K562 (cell line): ENCODE measurements around the gene HOPX. TPM values are rescaled to one million over a fixed set of nuclear protein-coding genes. Genes with fewer than 3 reads are reported as not detected.

ENCODE experiments used
- ATAC-seq: fragments of 200-7000 bp; cut with Tn5 transposase; 3 replicates; pipeline ENCODE4 v1.9.1; 2020; ENCODE audit warnings: moderate library complexity
- BruUV-seq: library from RNA; stranded (reverse); fragments of 400-500 nt; replicated peaks from 2 replicates; lab custom pipeline; 2021; lab: Mats Ljungman, UMichigan
- CTCF ChIA-PET: fragments of 300-600 bp; formaldehyde crosslinking; extraction: SDS; loops from one replicate; lab custom pipeline; 2021; ENCODE audit warnings: low intra/inter-chr PET ratio; lab: Yijun Ruan, JAX
- POLR2A ChIA-PET: fragments of 300-600, 350-650 bp; sonication (Branson Sonifier 250); formaldehyde crosslinking; extraction: SDS; loops from one replicate; lab custom pipeline; 2021; ENCODE audit warnings: antibody characterized with exemption, inconsistent platforms; lab: Yijun Ruan, JAX
- DNase-seq, 4 experiments: peaks; one replicate each; pipeline versions ENCODE4 v3.0.0 to v3.0.0-alpha.2; 2011 to 2018; ENCODE audit warnings: low spot score in 3 of 4, mixed read lengths in 3 of 4; ENCODE audit errors: extremely low read depth in 1 of 4
- FAIRE-seq: peaks from 2 replicates; lab custom pipeline; 2011; peaks lifted over from hg19 to GRCh38; lab: Jason Lieb, UNC
- H2AFZ ChIP-seq: 2 replicates; pipeline ENCODE4 v1.6.0; 2011; ENCODE audit warnings: low read depth, low read length, control low read depth, inconsistent platforms
- H3K27ac ChIP-seq: fragments of 200-600 bp; 3 replicates; pipeline ENCODE4 v1.8.0; 2011; ENCODE audit warnings: low read depth, mild to moderate bottlenecking, control low read depth, inconsistent platforms, low read length, moderate library complexity, mixed read lengths; ENCODE audit errors: extremely low read depth
- H3K27me3 ChIP-seq, 2 experiments: fragments of 300-600 bp in 1 of 2; 2 replicates in 1 of 2; 3 replicates in 1 of 2; pipeline versions ENCODE4 v1.6.0 to v1.8.0; 2011; ENCODE audit warnings: inconsistent platforms in 2 of 2, low read length in 2 of 2, mild to moderate bottlenecking in 1 of 2, mixed read lengths in 1 of 2, moderate library complexity in 1 of 2; ENCODE audit not compliant: control insufficient read depth in 2 of 2, insufficient read depth in 2 of 2
- H3K36me3 ChIP-seq: fragments of 300-600 bp; 3 replicates; pipeline ENCODE4 v1.8.0; 2011; ENCODE audit warnings: mild to moderate bottlenecking, low read length, inconsistent platforms; ENCODE audit not compliant: control insufficient read depth, insufficient read depth
- H3K4me1 ChIP-seq, 2 experiments: fragments of 200-600 bp in 1 of 2; replicated peaks in 1 of 2; 2 replicates in 1 of 2; 3 replicates in 1 of 2; pipeline versions ENCODE4 v1.5.1 to v1.8.0; 2011; ENCODE audit warnings: inconsistent platforms in 2 of 2, low read length in 2 of 2, mild to moderate bottlenecking in 1 of 2, mixed read lengths in 1 of 2, moderate library complexity in 1 of 2; ENCODE audit not compliant: control insufficient read depth in 2 of 2, insufficient read depth in 2 of 2
- H3K4me2 ChIP-seq: 2 replicates; pipeline ENCODE4 v1.6.1; 2011; ENCODE audit warnings: low read length, control low read depth, inconsistent platforms, mixed read lengths; ENCODE audit not compliant: insufficient read depth
- H3K4me3 ChIP-seq: fragments of 200-600 bp; sonication (generic), shearing (Covaris generic); 2 replicates; pipeline ENCODE4 v1.5.1; 2016; ENCODE audit warnings: control low read depth, inconsistent platforms
- H3K79me2 ChIP-seq: fragments of 200-600 bp; 3 replicates; pipeline ENCODE4 v1.8.0; 2011; ENCODE audit warnings: low read length, inconsistent platforms; ENCODE audit not compliant: control insufficient read depth, insufficient read depth
- H3K9ac ChIP-seq, 2 experiments: 2 replicates each; pipeline versions ENCODE4 v1.6.0 to v1.6.1; 2011; ENCODE audit warnings: low read depth in 2 of 2, low read length in 2 of 2, control low read depth in 1 of 2, inconsistent platforms in 1 of 2, mild to moderate bottlenecking in 1 of 2, mixed read lengths in 1 of 2; ENCODE audit not compliant: insufficient read depth in 1 of 2
- H3K9me1 ChIP-seq: one replicate; pipeline ENCODE4 v1.6.0; 2011; ENCODE audit warnings: inconsistent platforms, mild to moderate bottlenecking, low read length, moderate library complexity; ENCODE audit not compliant: control insufficient read depth, insufficient read depth
- H3K9me3 ChIP-seq: replicated peaks from 2 replicates; pipeline ENCODE4 v1.5.1; 2011; ENCODE audit warnings: low read depth, low read length, inconsistent platforms; ENCODE audit not compliant: control insufficient read depth, insufficient read depth
- H4K20me1 ChIP-seq: replicated peaks from 2 replicates; pipeline ENCODE4 v1.6.1; 2011; ENCODE audit warnings: low read length, inconsistent platforms, mixed read lengths; ENCODE audit not compliant: control insufficient read depth, insufficient read depth
- CHAMP1 ChIP-seq: fragments of 450-650 bp; IDR thresholded peaks from 2 replicates; pipeline ENCODE4 v1.6.1; 2016; ENCODE audit warnings: mild to moderate bottlenecking
- ELF2 ChIP-seq: fragments of 250-450 bp; sonication (Bioruptor Pico); IDR thresholded peaks from 2 replicates; pipeline ENCODE4 v1.5.0; 2021; ENCODE audit warnings: mild to moderate bottlenecking
- ELK1 ChIP-seq: sonication (generic); formaldehyde crosslinking; IDR thresholded peaks from 2 replicates; pipeline ENCODE4 v1.8.1; 2022; ENCODE audit warnings: missing genetic modification reagents
- HBP1 ChIP-seq: fragments of 450-650 bp; formaldehyde crosslinking; IDR thresholded peaks from 2 replicates; pipeline ENCODE4 v1.4.0; 2022; ENCODE audit warnings: missing genetic modification characterization
- HINFP ChIP-seq: fragments of 450-650 bp; conservative IDR thresholded peaks from 2 replicates; pipeline ENCODE4 v1.6.1; 2016; ENCODE audit warnings: missing genetic modification characterization, low read depth, mild to moderate bottlenecking, control low read depth, missing compliant biosample characterization
- ILK ChIP-seq: fragments of 450-650 bp; IDR thresholded peaks from 2 replicates; pipeline ENCODE4 v1.6.1; 2016; ENCODE audit warnings: missing genetic modification characterization, low read depth, mild to moderate bottlenecking, missing compliant biosample characterization, moderate library complexity, borderline replicate concordance
- KDM1A ChIP-seq, 2 experiments: fragments of 450-650 bp; IDR thresholded peaks; 2 replicates each; pipeline ENCODE4 v1.6.1; 2016; ENCODE audit warnings: mild to moderate bottlenecking in 2 of 2
- PHF21A ChIP-seq: fragments of 450-650 bp; IDR thresholded peaks from 2 replicates; pipeline ENCODE4 v1.6.1; 2017; ENCODE audit warnings: low read depth, borderline replicate concordance
- POLR3A ChIP-seq: IDR thresholded peaks from 2 replicates; pipeline ENCODE4 v1.6.1; 2011; ENCODE audit warnings: borderline replicate concordance, mild to moderate bottlenecking, moderate library complexity; ENCODE audit not compliant: insufficient read length, insufficient read depth; ENCODE audit errors: extremely low read depth
- RB1 ChIP-seq: fragments of 450-650 bp; IDR thresholded peaks from 2 replicates; pipeline ENCODE4 v1.6.1; 2017; ENCODE audit warnings: low read depth, mild to moderate bottlenecking
- TAF7 ChIP-seq: fragments of 450-650 bp; IDR thresholded peaks from 2 replicates; pipeline ENCODE4 v1.6.1; 2016; ENCODE audit warnings: missing genetic modification characterization, missing compliant biosample characterization
- TAL1 ChIP-seq: fragments of 450-650 bp; IDR thresholded peaks from 2 replicates; pipeline ENCODE4 v1.6.1; 2016; ENCODE audit warnings: mild to moderate bottlenecking
- WGBS: fragments of 100-300 bp; shearing (Covaris generic); methylation state at CpG from one replicate; pipeline ENCODE4 v1.1.6; 2016; ENCODE audit warnings: low coverage, mixed read lengths; ENCODE audit not compliant: insufficient coverage; ENCODE audit errors: missing lambda C conversion rate; 5-methylcytosine and 5-hydroxymethylcytosine counted together
- in situ Hi-C: fragments of 300-500 bp; cut with MboI; formaldehyde crosslinking; loops from 4 replicates; pipeline ENCODE4 v1.15.0; 2018; ENCODE audit warnings: inconsistent platforms, mixed read lengths
- intact Hi-C: fragments of 100-400 bp; cut with micrococcal nuclease; formaldehyde crosslinking; loops from 2 replicates; pipeline ENCODE4 v1.14.2; 2022
- polyA plus RNA-seq, 8 experiments: library from polyadenylated mRNA; depleted of rRNA in 4 of 8; stranded (reverse) in 5 of 8; unstranded in 3 of 8; fragments of >200 nt; fragmentation: Nextera tagmentation in 2 of 8; fragmentation: Illumina TruSeq in 1 of 8; extraction: Ambion mirVana in 2 of 8; extraction: Trizol in 1 of 8; gene quantifications; 2 replicates each; pipeline versions ENCODE4 v1.2.1 to v1.2.3, GENCODE V29; 2011 to 2014; ENCODE audit warnings: inconsistent platforms in 1 of 8, missing spikeins in 1 of 8
- total RNA-seq, 7 experiments: library from RNA; depleted of rRNA in 6 of 7; stranded (reverse); fragments of >200 nt in 6 of 7; fragmentation: Illumina TruSeq in 2 of 7; extraction: Trizol in 2 of 7; gene quantifications; 2 replicates each; pipeline versions ENCODE4 v1.2.1 to v1.2.3, GENCODE V29; 2011 to 2021; ENCODE audit warnings: low replicate concordance in 1 of 7

Gene HOPX
- total and polyA plus RNA-seq, 9 of the 15 experiments (the other 6 are each of a cell fraction or from before 2014, with no cell fraction given), result 0.24 TPM; not detected in 8

- BruUV-seq, result no TSS peak
- H3K4me1 ChIP-seq, result no peaks in the 10 kb centered on the region
- no peak for DNase-seq
- intact Hi-C loops (no loop called here), in situ Hi-C loops (no loop called here)
- no peaks in the 10 kb centered on the region for H3K79me2 ChIP-seq
- H3K9ac ChIP-seq, result no peak overlapping the region
- no peaks in the 10 kb centered on the region for H3K9me1 ChIP-seq
- H3K27ac ChIP-seq, result no peak overlapping the region
- no peak for ATAC-seq
- no peaks in the 10 kb centered on the region for H3K9me3 ChIP-seq
- WGBS, result 4% methylated on average over 4 of the region's 4 CpGs
- no peak overlapping the region for H3K4me3 ChIP-seq
- ChIA-PET POLR2A (no interaction called here), CTCF (no interaction called here)
- no peak overlapping the region for H2AFZ ChIP-seq
- no peaks in the 10 kb centered on the region for H3K36me3 ChIP-seq
- FAIRE-seq, result no peak
- peaks cover 4 to 6% of the 10 kb centered on the region in 2 experiments; a peak in 4 of 5 replicates for H3K27me3 ChIP-seq
- no peak overlapping the region for H3K4me2 ChIP-seq
- TF ChIP-seq ILK (tag), result no peak
- no peak for TF ChIP-seq ELF2 (CRISPR knock-in tag)
- TF ChIP-seq POLR3A, result no peak
- no peak for TF ChIP-seq ELK1
- TF ChIP-seq PHF21A, result no peak
- no peak for TF ChIP-seq TAF7 (tag)
- no peak for TF ChIP-seq KDM1A (IDR thresholded peaks at IDR 0.05)
- no peak for TF ChIP-seq CHAMP1
- TF ChIP-seq RB1, result no peak
- no peak for TF ChIP-seq HBP1 (CRISPR knock-in tag)
- TF ChIP-seq HINFP (tag), result no peak
- no peak for TF ChIP-seq TAL1
- no peaks in the 10 kb centered on the region; the same call in 1 of the 2 replicates for H4K20me1 ChIP-seq
Observed at GRCh38 chr4:56684320-56685050, 3.4 kb upstream of the HOPX start.
